WTC11 (cell line): ENCODE results near the gene LSM7.

Source experiments
- ELF4 ChIP-seq: sonication (generic); formaldehyde crosslinking; IDR thresholded peaks from 2 replicates; pipeline ENCODE4 v1.8.1; 2022; ENCODE audit warnings: low read depth, mild to moderate bottlenecking, moderate library complexity, missing genetic modification reagents
- ZNF263 ChIP-seq: sonication (generic); formaldehyde crosslinking; IDR thresholded peaks from 2 replicates; pipeline ENCODE4 v1.8.1; 2022; ENCODE audit warnings: low read depth, mild to moderate bottlenecking, moderate library complexity, missing genetic modification reagents
- TF ChIP-seq, protein P1 (sequence below): fragments of 200-600 bp; IDR thresholded peaks from 2 replicates; pipeline ENCODE4 v1.8.0; 2022; ENCODE audit warnings: antibody characterized with exemption

DNA sequence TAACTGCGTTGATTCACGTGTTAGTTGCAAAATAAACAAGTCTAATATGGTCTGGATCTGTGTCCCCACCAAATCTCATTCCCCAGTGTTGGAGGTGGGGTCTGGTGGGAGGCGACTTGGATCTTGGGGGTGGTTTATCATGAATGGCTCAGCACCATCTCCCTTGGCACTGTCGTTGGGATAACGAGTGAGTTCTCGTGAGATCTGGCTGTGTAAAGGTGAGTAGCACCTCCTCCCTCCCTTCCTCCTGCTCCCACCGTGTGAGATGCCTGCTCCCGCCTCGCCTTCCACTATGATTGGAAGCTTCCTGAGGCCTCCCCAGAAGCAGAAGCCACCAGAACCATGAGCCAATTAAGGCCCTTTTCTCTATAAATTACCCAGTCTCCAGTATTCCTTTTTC, 51.2 kb downstream of the LSM7 start:
- TF ChIP-seq, protein P1, sequence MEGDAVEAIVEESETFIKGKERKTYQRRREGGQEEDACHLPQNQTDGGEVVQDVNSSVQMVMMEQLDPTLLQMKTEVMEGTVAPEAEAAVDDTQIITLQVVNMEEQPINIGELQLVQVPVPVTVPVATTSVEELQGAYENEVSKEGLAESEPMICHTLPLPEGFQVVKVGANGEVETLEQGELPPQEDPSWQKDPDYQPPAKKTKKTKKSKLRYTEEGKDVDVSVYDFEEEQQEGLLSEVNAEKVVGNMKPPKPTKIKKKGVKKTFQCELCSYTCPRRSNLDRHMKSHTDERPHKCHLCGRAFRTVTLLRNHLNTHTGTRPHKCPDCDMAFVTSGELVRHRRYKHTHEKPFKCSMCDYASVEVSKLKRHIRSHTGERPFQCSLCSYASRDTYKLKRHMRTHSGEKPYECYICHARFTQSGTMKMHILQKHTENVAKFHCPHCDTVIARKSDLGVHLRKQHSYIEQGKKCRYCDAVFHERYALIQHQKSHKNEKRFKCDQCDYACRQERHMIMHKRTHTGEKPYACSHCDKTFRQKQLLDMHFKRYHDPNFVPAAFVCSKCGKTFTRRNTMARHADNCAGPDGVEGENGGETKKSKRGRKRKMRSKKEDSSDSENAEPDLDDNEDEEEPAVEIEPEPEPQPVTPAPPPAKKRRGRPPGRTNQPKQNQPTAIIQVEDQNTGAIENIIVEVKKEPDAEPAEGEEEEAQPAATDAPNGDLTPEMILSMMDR, result no peak
- TF ChIP-seq ZNF263 (CRISPR knock-in tag) (no peak), ELF4 (CRISPR knock-in tag) (no peak)
